ENCODE measurements around the gene SPACA7. TPM values are rescaled to one million over a fixed set of nuclear protein-coding genes. Genes with fewer than 3 reads are reported as not detected.

SPACA7 gene
- total RNA-seq, 1 experiment from 2014 or later: not detected

- ChIA-PET CTCF (no interaction called here), POLR2A (ENCODE audit: unreplicated experiment) (no interaction called here)
- no peak overlapping the region for H3K4me2 ChIP-seq (ENCODE audit: low read length)
- H3F3A ChIP-seq (ENCODE audit: low read length, unreplicated experiment): no peaks in the 10 kb centered on the region
- no peak overlapping the region for H2AFZ ChIP-seq (ENCODE audit: low read length)
- peaks cover 72% of the 10 kb centered on the region for H3K27me3 ChIP-seq (ENCODE audit: low read length)
- H3K4me3 ChIP-seq (ENCODE audit: low read length): no peak overlapping the region
- intact Hi-C loops (cut with micrococcal nuclease): no loop called here
- no peaks in the 10 kb centered on the region for H3K36me3 ChIP-seq (ENCODE audit: low read depth, low read length)
- TF ChIP-seq CTCF (conservative IDR thresholded peaks at IDR 0.05; ENCODE audit: low read depth, low read length): no peak
- TF ChIP-seq EZH2 (IDR thresholded peaks at IDR 0.05; ENCODE audit: low read length, unreplicated experiment): no peak
- TF ChIP-seq EZH2phosphoT487 (IDR thresholded peaks at IDR 0.05; ENCODE audit: borderline replicate concordance, low read length): no peak
- no TSS peak for BruUV-seq (replicated peaks)
- ATAC-seq: no peak
- no peaks in the 10 kb centered on the region for H3K79me2 ChIP-seq (ENCODE audit: low read length)
- no peaks in the 10 kb centered on the region for H3K9me3 ChIP-seq (ENCODE audit: low read length)
- no peaks in the 10 kb centered on the region for H4K20me1 ChIP-seq (ENCODE audit: low read length)
- no peaks in the 10 kb centered on the region for H3K9me2 ChIP-seq (replicated peaks; ENCODE audit: low read length)
- H3K27ac ChIP-seq (ENCODE audit: low read length): no peak overlapping the region
- H3K4me1 ChIP-seq (ENCODE audit: insufficient read depth, low read length): no peaks in the 10 kb centered on the region
- no peak for DNase-seq
- H3K9ac ChIP-seq (ENCODE audit: low read length): no peak overlapping the region
Observed at GRCh38 chr13:112350300-112350699, 25.9 kb upstream of the SPACA7 start.

- DNase-seq: no peak
- Histone ChIP-seq H3K27me3 (ENCODE audit: low read length) (peaks cover 67% of the 10 kb centered on the region), H3K36me3 (ENCODE audit: low read depth, low read length) (no peaks in the 10 kb centered on the region), H3K27ac (ENCODE audit: low read length) (no peak overlapping the region), H3K79me2 (ENCODE audit: low read length) (no peaks in the 10 kb centered on the region), H3K4me2 (ENCODE audit: low read length) (no peak overlapping the region), H3K9me3 (ENCODE audit: low read length) (no peaks in the 10 kb centered on the region), H3F3A (ENCODE audit: low read length, unreplicated experiment) (no peaks in the 10 kb centered on the region), H2AFZ (ENCODE audit: low read length) (no peak overlapping the region), H4K20me1 (ENCODE audit: low read length) (no peaks in the 10 kb centered on the region), H3K4me1 (ENCODE audit: insufficient read depth, low read length) (no peaks in the 10 kb centered on the region), H3K9ac (ENCODE audit: low read length) (no peak overlapping the region), H3K4me3 (ENCODE audit: low read length) (no peak overlapping the region), H3K9me2 (replicated peaks; ENCODE audit: low read length) (no peaks in the 10 kb centered on the region)
- ChIA-PET POLR2A (ENCODE audit: unreplicated experiment) (no interaction called here), CTCF (no interaction called here)
- no TSS peak for BruUV-seq (replicated peaks)
- intact Hi-C loops (cut with micrococcal nuclease): no loop called here
- no peak for TF ChIP-seq EZH2phosphoT487 (IDR thresholded peaks at IDR 0.05; ENCODE audit: borderline replicate concordance, low read length)
- no peak for ATAC-seq
Observed at GRCh38 chr13:112351825-112352224, 24.3 kb upstream of the SPACA7 start.

GRCh38 chr13:112353856-112354255 is 22.3 kb upstream of the SPACA7 start:
- BruUV-seq (replicated peaks): no TSS peak
- H3K27me3 ChIP-seq (ENCODE audit: low read length): peaks cover 49% of the 10 kb centered on the region
- intact Hi-C loops (cut with micrococcal nuclease): no loop called here

More at GRCh38 chr13:112353856-112354255, 22.3 kb upstream of the SPACA7 start:
- ChIA-PET POLR2A (ENCODE audit: unreplicated experiment) (no interaction called here), CTCF (interaction anchor here (0.7 kb wide), 1 partner anchor 577 kb away, joined by 4 read pairs; no protein-coding TSS in a partner anchor)
- Histone ChIP-seq H3K4me2 (ENCODE audit: low read length) (no peak overlapping the region), H3K9me3 (ENCODE audit: low read length) (no peaks in the 10 kb centered on the region), H3K4me1 (ENCODE audit: insufficient read depth, low read length) (no peaks in the 10 kb centered on the region), H3K4me3 (ENCODE audit: low read length) (no peak overlapping the region), H3K27ac (ENCODE audit: low read length) (no peak overlapping the region), H3K79me2 (ENCODE audit: low read length) (no peaks in the 10 kb centered on the region), H3K9ac (ENCODE audit: low read length) (no peak overlapping the region), H3K36me3 (ENCODE audit: low read depth, low read length) (no peaks in the 10 kb centered on the region), H2AFZ (ENCODE audit: low read length) (no peak overlapping the region), H4K20me1 (ENCODE audit: low read length) (no peaks in the 10 kb centered on the region), H3F3A (ENCODE audit: low read length, unreplicated experiment) (no peaks in the 10 kb centered on the region), H3K9me2 (replicated peaks; ENCODE audit: low read length) (no peaks in the 10 kb centered on the region)
- TF ChIP-seq EZH2phosphoT487 (IDR thresholded peaks at IDR 0.05; ENCODE audit: borderline replicate concordance, low read length) (no peak), EZH2 (IDR thresholded peaks at IDR 0.05; ENCODE audit: low read length, unreplicated experiment) (no peak), CTCF (conservative IDR thresholded peaks at IDR 0.05; ENCODE audit: low read depth, low read length) (no peak)
- DNase-seq: no peak
- no peak for ATAC-seq
